Adrenal gland (tissue), 5 donors: ENCODE measurements around the gene ABHD11.

Source experiments
- POLR2A ChIP-seq, 2 donors: fragments of 450-650 bp; IDR thresholded peaks; one replicate each; pipeline ENCODE4 v1.6.1; 2017; ENCODE audit warnings: antibody characterized with exemption in 2 of 2, mild to moderate bottlenecking in 2 of 2, moderate library complexity in 1 of 2
- TF ChIP-seq, protein P1 (sequence below), 6 experiments: fragments of 450-650 bp in 4 of 6; fragments of 200-600 bp in 2 of 6; sonication (generic) in 1 of 6; IDR thresholded peaks; 1 replicate in 5 of 6; 2 replicates in 1 of 6; pipeline versions ENCODE4 v1.5.1 to v1.8.0; 2016 to 2021; ENCODE audit warnings: antibody characterized with exemption in 6 of 6, mild to moderate bottlenecking in 2 of 6, moderate library complexity in 1 of 6
- donor health status: DM: no; HTN: no; CAD: no.

DNA sequence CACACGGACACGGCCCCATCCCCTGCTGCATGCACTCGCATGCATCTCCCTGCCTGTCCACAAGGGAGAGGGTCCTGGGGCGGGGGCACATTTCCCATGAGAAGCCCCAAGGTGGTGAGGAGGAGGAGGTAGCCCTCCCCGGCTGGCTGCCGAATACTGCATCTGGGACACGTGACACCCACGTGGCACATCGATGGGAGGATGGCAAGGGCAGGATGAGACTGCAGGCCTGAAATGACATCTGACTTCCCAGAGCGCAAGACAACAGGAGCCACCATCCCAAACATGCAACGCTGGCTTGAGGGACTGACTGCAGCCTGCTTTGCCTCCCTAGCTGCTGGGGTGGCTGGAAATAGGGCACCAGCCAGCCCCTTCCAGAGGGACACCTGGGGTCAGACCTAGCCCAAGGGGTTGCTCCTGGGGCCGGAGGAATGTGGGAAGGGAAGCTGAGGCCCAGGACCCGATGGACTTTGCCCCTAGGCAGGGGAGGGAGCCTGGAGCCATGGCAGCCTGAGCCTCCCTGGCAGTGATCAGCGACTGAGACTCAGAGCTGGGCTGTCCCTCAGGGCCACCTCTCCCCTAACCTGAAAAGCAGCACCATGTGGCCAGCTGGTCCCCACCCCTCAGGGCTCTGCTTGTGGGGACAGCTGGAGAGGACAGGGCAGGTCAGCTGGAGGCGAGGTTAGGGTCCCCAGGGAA lies 39.1 kb downstream of the ABHD11 start:
- TF ChIP-seq, protein P1, sequence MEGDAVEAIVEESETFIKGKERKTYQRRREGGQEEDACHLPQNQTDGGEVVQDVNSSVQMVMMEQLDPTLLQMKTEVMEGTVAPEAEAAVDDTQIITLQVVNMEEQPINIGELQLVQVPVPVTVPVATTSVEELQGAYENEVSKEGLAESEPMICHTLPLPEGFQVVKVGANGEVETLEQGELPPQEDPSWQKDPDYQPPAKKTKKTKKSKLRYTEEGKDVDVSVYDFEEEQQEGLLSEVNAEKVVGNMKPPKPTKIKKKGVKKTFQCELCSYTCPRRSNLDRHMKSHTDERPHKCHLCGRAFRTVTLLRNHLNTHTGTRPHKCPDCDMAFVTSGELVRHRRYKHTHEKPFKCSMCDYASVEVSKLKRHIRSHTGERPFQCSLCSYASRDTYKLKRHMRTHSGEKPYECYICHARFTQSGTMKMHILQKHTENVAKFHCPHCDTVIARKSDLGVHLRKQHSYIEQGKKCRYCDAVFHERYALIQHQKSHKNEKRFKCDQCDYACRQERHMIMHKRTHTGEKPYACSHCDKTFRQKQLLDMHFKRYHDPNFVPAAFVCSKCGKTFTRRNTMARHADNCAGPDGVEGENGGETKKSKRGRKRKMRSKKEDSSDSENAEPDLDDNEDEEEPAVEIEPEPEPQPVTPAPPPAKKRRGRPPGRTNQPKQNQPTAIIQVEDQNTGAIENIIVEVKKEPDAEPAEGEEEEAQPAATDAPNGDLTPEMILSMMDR (IDR thresholded peaks at IDR 0.05) = no peak
- TF ChIP-seq POLR2A (IDR thresholded peaks at IDR 0.05) = no peak
